HG02798 (cell line): ENCODE measurements around the gene AUTS2.
A peak's percentile ranks its signal among the peaks of the same experiment; 100 is the strongest.

ENCODE experiments used
- ATAC-seq: cut with Tn5 transposase; IDR thresholded peaks from one replicate; pipeline ENCODE4 v1.9.1; 2021; ENCODE audit warnings: mild to moderate bottlenecking; ENCODE audit not compliant: unreplicated experiment, poor library complexity

The AUTS2 gene

DNA sequence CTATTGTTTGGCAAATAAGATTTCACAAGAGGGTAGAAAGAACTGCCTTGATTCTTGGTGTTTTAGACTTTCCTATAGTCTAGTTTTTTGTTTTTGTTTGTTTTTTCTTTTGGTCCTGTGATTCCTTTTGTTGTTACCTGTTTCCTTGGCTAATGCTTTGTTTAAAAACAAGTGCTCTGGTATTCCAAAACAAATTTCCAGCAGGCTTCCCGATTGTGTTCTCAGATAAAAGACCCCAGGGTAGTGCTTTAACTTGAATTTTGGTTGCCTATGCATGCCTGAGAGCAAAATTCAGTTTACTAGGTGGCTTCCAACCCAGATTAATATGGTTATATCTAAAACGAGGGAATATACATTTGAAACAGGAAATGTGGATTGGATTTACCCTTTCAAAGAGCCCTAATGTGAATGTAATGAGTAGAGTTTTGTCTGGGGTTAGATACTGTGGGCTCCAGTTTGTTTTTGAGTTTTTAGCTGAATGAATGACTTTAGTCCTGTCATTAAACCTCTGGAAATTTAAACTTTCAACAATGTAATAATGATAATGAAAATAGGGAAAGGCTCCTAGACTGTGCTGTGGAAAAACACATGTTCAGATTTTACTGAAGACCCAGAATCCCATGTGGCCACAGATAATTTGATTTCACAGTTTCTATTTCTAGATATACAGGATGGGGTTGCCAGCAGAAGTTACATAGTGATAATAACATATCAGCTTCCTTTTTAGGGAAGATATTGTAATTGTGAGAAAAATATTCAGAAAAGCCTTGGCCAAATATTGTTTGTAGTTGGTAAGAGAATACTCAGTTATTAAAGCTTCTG, 23.9 kb downstream of the AUTS2 start:
- no peak for ATAC-seq

DNA sequence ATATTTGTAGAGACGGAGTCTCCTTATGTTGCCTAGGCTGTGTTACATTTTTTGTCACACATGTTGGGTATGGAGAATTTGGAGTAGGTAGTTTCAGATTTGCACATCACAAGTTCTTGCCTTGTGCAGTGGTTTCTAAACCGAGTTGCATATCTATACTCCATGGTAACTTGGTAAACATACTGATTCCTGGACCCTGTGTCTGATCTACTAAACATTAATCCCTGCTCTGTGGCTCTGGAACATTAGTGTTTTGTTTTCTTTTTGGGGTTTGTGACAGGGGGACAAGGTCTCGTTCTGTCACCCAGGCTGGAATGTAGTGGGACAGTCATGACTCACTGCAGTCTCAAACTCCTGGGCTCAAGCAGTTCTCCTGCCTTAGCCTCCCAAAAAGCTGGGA, 24.7 kb downstream of the AUTS2 start:
- ATAC-seq = no peak

- no peak for ATAC-seq
Observed at GRCh38 chr7:69624435-69625230, 26.4 kb downstream of the AUTS2 start.

- no peak for ATAC-seq
Observed at GRCh38 chr7:69625238-69625637, 27.0 kb downstream of the AUTS2 start.

DNA sequence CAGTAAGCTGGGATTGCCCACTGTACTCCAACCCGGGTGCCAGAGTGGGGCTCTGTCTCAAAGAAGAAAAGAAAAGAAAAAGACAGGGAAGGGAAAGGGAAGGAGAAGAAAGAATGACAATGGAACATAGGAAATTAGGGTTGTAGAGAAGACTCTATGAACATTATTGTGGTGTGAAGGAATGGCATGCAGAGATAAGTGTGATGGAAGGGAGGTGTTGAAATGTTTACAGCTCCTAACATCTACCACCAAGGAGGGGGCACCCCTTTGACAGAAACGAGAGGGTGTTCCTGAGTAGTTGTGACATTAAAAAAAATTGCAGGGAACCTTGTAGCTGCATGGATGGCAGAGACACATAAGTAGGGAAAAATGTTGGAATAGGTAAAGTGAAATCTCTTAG, 27.5 kb downstream of the AUTS2 start:
- no peak for ATAC-seq

GRCh38 chr7:69630292-69630691, 32.0 kb downstream of the AUTS2 start:
- ATAC-seq = no peak

GRCh38 chr7:69631131-69631530, 32.9 kb downstream of the AUTS2 start:
- no peak for ATAC-seq

DNA sequence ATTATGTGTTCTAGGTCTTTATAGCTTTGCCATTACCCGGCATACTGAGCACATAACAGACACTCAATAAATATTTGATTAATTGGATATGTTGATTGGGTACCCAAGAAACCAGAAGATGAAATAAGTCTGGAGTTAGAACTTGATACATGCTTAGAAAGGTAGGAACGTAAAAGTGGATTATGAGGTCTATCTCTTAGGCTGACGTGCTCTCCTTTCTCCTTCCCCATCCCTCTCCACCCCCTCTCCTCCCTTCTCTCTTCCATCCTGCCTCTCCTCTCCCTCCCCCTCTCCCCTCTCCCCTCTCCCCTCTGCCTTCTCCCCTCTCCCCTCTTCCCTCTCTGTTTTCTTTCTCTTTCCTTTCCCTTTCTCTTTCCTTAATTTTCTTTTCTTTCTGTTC, 34.0 kb downstream of the AUTS2 start:
- no peak for ATAC-seq

DNA sequence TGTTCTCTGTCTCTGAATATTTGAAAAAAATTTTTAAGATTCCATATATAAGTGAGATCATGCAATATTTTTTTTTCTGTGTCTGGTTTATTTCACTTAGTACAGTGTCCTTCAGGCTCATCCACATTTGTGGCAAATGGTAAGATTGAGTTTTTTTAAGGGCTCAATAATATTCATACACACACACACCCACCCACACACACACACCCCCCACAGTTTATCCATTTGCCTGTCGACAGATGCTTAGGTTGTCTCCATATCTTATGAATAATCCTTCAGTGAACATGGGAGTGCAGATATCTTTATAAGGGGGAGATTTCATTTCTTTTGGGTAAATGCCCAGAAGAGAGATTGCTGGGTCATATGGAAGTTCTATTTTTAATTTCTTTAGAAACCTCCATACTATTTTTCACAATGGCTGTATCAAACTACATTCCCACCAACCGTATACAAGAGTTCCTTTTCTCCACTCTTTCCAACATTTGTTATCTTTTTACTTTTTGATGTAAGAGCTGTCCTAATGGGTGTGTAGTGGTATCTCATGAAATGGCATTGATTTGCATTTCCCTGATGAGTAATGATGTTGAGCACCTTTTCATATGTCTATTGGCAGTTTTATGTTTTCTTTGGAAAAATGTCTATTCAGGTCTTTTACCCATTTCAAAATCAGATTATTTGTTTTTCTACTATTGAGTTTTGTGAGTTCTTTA, 35.0 kb downstream of the AUTS2 start:
- no peak for ATAC-seq

- ATAC-seq = no peak
Observed at GRCh38 chr7:69635555-69636185, 37.4 kb downstream of the AUTS2 start.

- no peak for ATAC-seq
Observed at GRCh38 chr7:69638674-69639073, 40.4 kb downstream of the AUTS2 start.

GRCh38 chr7:69640216-69640615, 41.9 kb downstream of the AUTS2 start:
- ATAC-seq = no peak

- no peak for ATAC-seq
Observed at GRCh38 chr7:69640925-69641594, 42.8 kb downstream of the AUTS2 start.

DNA sequence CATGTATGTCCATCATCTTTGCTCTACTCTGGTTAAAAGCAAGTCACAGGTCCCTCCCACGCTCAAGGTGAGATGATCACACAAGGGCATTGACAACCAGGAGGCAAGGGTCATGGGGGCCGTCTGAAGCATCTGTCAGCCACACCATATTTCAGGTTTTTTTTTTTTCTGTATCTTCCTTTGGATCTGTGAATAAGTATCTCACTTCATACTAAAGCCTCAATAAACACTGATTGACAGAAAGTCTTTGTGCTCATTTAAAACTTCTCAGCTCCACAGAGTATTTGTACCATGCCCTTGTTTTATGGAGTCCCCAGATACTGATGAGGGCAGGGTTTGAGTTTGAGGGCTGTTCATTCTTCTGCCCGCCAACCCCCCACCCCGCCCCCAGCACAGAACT, 45.0 kb downstream of the AUTS2 start:
- no peak for ATAC-seq

DNA sequence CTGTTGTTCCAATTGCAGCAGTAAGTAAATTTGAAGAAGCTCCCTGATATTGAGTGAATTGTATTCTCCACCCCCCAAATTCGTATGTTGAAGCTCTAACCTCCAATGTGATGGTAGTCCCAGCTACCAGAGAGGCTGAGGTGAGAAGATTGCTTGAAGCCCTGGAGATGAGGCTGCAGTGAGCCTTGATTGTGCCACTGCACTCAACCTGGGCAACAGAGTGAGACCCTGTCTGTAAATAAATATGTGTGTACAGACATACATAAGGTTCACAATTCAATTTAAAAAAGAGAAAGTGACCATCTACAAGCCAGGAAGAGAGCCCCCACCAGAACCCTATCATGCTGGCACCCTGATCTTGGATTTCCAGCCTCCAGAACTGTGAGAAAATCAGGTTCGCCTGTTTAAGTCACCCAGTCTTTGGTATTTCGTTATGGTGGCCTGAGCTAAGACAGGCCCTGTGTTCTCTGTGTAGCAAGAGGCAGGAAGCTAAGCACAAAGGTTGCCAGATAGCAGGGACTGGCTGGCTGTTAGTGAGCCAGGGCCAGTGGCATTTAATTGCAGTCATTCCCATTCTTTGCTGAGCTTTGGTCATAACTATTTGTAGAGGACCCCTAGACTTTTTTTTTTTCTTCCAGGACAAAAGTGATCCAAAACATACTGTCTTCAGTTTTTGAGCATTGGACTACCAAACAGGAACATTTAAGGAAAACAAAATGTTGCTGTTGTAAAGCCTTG, 45.6 kb downstream of the AUTS2 start:
- ATAC-seq = no peak

- ATAC-seq = no peak
Observed at GRCh38 chr7:69645683-69646082, 47.4 kb downstream of the AUTS2 start.

GRCh38 chr7:69651101-69651590, 52.9 kb downstream of the AUTS2 start:
- ATAC-seq = peak; percentile 82

DNA sequence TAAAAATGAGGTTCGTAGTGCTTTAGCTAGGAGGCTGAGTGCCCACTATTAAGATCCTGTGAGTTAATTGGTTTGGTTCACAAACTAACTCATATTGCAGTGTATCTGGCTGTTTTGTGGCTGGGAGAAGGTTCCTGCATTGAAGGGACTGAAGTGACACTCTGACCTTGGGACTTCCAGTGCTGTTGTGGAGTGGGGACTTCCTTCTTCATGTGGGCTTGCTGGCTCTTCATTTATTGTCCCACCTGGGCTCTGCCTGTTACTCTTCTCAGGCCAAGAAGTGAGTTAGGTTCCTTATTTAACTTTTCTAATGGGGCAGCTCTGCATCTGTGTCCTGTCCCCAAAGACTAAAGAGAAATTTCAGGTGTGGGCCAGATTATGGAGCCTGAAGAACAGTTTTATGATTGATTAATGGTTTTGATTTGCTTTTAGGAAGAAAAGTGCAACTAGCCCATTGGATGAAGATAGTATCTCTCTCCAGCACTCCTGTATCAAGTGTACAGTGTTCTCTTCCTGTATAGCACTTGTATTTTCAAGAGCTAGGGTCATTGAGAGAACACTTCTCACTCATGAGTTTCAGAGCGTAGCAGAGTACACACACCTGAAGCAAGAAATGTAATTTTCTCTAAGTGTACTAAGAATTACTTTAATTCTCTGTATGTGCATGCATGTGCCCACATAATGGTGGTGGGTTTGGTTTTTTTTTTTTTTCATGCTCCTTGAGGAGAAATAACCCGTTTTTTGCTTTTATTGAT, 54.8 kb downstream of the AUTS2 start:
- ATAC-seq = no peak

- no peak for ATAC-seq
Observed at GRCh38 chr7:69653806-69654205, 55.5 kb downstream of the AUTS2 start.
